NAMALWA (cell line): Measurements from ENCODE around the gene DUSP7.
A peak's percentile ranks its signal among the peaks of the same experiment; 100 is the strongest.
"Not testable (repeated sequence)": the region's sequence is repeated elsewhere in the genome, so short reads cannot be mapped to it uniquely, and the experiment has no call there.

Source experiments
- DNase-seq: peaks from one replicate; pipeline ENCODE4 v3.0.0-alpha.2; 2015; ENCODE audit warnings: low spot score

DUSP7 gene

DNA sequence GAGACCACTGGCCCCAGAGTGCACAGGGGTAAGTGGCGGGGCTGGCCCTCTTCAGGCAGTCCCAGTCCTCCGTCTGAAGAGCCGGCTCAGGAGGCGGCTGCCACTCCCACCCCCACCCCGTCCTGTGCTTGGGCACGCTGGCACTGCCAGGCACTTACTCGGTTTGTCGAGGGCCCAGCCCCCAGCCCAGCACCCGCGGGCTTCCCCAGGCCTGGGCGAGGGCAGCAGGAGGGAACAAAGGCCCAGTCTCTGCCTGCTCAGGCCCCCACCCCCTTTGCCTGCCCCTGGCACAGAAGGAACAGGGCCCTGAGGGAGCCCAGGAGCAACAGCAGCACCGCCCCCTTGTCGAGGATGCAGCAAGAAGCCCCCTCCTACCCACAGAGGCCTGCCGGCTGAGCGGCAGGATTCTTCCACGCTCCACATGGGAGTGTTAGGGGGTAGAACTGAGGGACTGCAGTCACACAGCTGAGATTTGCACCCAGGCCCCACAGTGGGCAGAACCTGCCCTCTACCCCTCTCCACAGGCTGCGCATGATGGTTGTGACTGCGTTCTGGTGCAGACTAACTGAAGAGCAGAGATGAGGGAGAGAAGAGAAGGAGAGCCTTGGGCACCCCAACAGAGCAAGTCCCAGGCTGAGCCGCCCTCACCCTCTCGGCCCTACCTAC is 8.9 kb downstream of the DUSP7 start:
- DNase-seq, result no peak

DNA sequence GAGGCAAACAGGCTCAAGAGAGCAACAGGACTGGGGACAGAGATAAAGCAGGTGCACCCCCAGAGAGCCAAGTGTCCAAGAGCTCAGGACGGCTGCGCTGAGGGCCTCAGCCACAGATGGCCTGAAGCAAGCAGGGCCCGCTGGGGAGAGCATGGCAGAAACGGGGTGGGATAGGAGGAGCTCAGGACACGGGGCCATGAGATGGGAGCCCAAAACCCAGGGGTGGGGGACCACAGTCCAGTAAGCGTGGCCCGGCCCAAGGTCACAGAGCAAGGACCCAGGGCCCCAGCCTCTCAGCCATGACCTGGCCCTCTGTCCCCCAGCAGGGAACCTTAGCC is 9.5 kb downstream of the DUSP7 start:
- DNase-seq, result no peak

DNA sequence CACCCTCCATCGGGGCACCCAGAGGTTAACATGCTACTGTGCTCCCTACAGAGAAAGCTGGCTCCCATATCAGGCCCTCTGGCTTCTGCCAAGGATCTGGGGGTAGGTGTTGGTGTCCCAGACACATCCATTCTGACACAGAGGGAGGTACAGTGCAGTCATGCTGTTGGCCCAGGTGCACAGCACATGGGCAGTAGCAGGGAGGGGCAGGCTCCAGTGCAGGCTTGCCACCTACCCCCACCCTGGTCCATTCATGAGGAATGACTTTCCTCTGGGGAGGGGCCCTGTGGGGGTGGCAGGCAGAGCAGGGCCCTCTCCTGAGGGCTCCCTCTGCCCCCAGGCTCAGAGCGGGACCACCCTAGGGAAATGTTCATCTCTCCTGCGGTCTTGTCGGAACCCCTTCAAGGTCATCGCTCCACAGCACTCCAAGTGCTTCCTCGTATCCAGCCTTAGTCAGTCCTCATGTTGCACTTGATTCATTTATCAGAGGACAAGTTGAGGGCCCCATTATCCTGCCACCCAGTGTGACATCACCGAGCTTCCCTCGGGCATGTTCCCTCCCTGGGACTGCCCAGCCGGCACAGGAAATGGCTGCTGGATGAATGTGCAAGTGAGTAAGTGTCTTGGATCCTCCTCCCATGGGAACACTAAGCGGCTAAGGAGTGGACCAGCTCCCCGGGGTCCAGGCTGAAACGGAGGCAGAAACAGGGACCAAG is 10.0 kb downstream of the DUSP7 start:
- DNase-seq, result no peak

DNA sequence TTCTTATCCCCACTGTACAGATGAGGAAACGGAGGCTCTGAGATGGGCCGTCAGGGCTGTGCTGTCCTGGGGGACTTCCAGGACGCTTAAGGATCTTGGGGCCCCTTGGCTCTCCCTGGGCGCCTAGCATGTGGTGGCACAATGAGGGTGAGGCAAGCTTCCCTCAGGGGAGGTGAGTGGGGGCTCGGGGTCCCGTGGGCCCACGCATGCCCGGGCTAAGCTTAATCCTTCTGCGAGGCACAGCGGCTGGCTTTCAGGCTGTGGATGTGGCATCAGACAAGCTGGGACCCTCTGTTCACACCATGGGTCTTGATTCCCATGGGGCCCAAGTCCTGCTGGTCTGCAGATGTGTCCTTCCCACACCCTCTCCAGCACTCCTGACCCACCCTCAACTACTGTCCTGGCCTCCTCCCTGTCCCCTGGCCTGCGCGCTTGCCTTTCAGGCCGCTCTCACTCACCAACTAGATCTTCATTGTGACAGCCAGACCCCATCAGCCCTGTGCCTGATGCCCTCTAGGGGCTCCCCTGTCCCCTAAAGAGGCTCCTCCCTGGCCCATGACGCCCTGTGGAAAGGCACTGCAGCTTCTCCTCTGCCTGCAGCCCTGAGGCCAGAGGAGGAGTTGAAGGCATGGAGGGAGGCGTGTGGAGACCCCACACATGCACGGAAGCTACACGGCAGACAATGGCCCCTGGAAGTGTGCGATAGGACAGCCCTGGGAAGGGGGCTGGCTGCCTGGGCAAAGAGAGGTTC is 11.3 kb downstream of the DUSP7 start:
- peak; percentile 45 for DNase-seq

DNA sequence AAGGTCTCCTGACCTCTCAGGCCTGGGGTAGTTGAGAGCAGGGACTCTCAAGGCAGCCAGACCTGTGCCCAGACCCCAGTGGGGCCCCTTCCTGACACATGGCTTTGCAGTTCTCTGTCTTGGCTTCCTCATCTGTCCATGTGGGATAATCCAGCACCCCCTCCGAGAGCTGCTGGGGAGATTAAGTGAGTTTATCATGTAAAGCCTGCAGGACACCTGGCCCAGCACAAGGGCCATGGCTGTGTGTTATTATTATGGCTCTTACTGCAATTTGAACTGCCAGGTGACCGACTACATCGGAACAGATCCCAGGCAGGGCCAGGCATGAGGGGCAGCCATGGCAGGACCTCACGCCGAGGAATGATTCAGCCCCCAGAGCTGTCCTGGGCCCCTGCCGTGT is 12.6 kb downstream of the DUSP7 start:
- no peak for DNase-seq

DNA sequence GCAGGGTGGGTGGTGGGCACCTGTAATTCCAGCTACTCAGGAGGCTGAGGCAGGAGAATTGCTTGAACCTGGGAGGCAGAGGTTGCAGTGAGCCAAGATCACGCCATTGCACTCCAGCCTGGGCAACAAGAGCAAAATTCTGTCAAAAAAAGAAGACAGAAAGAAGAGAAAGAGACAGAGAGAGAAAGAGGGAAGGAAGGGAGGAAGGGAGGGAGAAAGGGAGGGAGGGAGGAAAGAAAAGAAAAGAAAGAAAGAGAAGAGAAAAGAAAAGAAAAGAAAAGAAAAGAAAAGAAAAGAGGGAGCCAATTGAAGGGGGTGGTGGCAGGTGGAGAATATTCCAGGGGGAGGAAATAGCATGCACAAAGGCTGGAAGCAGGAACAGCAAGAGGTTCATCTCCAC is 13.3 kb downstream of the DUSP7 start:
- not testable (repeated sequence) for DNase-seq

DNA sequence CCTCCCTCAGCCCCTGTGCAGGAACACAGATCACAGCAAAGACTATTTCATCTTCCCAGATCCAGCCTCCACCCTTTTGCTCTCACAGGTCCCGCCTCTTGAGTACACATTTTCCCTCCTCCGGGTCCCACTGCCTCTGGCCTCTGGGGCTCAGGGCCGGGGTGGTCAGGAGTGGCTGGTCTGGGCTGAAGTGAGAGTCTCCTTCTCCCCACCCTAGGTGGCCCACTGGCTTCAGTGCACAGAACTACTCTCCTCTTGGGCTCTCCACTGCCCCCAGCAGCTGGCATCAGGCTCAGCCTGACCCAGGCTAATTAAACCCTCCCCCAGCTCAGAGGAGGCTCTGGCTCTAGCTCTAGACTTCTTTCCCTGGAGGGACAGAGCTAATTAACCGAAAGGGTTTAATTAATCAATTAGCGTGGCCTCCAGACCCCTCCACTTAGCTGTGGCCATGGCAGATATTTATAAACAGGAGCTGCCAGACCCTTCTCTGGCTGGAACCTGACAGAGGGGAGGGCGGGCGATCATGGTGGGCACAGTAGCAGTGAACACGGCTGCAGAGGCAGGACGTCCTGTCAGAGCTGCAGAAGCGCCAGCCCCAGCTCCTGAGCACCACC is 15.1 kb downstream of the DUSP7 start:
- DNase-seq, result peak; percentile 16

DNA sequence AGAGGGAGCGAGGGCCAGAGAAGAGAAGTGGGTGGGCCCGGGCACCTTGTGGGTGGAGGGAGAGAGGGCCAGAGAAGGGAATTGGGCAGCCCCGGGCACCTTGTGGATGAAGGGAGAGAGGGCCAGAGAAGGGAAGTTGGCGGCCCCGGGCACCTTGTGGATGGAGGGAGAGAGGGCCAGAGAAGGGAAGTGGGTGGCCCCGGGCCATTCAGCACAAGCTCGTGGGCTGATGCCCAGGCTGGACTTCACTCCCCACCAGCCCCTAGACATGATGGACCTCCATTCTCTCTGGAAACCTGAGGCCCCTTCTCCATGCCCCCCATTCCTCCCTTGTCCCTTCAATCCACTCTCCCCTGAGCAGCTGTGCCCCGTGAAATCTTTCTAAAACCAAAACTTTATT is 15.8 kb downstream of the DUSP7 start:
- DNase-seq, result no peak

DNA sequence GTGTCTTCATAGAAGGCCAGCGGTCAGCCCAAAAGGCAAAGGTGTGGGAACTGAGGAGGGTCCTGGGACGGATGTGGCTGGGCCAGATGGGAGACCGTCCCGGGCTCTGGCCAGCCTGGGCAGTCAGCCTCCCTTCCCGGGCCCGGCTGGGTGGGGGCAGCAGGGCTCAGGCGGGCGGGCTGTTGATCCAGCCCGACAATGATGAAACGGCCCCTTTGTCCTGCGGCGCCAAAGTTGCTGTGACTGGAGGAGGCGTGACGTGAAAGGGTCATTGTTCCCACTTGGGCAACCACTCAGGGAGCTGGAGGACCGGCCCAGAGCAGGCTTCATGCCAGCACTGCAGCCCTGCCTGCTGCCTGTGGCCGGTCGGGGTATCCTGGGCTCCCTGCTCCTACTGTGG is 16.5 kb downstream of the DUSP7 start:
- DNase-seq, result no peak

DNA sequence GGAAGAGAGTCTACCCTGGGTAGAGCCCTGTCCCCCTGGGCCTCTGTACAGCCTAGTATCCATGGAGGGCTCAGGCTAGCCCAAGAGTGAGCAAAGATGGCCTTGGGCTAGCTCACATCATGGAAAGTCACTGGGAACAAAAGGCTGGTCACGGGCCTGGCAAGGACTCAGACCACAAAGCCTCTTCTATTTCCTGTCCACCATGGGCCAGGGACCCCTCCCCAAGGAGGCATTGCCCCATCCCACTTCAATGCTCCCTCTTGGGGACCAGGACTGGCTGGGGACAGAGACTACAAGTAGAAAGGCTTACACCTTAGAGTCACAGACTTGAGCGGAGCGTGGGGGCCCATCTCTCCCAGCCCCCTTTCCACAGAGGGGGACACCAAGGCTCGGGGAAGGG is 16.9 kb downstream of the DUSP7 start:
- no peak for DNase-seq

DNA sequence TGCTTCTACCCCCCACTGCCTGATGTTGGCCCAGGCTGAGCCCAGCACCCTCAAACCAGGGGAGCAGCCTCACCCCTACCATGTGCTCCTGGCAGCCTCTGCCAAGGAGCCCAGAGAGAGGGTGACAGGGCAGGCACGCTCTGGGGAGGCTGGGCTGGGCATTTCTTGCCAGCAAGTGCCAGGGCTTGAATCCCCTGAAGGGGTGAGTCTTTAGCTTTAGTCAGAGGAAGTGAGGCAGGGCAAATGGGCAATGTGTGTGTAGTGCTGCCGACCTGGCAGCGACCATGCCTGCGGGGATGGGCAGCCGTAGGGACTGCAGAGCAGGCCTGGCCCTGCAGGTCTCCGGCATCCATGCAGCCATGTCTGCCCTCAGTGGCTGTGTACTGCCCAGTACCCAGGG is 18.1 kb downstream of the DUSP7 start:
- DNase-seq, result no peak

DNA sequence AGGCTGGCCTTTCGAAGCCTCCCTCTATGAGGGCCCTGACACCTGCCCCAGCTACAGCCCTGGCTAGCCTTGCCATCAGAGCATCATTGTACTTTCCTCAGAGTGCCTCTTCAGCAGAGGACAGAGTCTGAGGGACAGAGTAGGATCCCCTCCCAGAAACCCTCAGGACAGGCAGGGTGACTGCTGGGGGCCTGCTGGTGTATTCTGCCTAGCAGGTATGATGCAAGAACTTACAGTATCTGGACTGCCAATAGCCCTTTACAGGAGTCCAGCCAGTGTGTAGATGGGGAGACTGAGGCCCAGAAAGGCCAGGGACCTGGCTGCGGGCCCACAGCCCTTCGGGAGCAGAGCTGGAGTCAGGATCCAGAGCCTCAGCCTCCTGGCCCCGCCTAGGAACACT is 19.1 kb downstream of the DUSP7 start:
- DNase-seq, result no peak

DNA sequence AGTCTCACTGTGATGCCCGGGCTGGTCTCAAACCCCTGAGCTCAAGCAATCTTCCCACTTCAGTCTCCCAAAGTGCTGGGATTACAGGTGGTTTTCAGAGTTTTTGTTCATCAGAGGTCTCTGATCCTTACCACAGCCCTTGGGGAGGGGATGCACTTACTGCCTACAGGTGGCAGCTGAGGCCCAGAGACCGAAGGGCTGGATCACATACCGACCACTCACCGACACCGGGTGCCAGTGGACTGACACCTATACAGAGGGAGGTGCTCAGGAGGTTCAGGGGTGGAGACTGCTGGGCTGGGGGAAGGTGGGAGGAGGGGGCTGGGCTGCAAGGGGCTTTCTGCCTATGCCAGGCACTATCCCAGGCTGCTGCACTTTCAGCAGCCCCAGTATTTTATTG is 19.5 kb downstream of the DUSP7 start:
- DNase-seq, result no peak

DNA sequence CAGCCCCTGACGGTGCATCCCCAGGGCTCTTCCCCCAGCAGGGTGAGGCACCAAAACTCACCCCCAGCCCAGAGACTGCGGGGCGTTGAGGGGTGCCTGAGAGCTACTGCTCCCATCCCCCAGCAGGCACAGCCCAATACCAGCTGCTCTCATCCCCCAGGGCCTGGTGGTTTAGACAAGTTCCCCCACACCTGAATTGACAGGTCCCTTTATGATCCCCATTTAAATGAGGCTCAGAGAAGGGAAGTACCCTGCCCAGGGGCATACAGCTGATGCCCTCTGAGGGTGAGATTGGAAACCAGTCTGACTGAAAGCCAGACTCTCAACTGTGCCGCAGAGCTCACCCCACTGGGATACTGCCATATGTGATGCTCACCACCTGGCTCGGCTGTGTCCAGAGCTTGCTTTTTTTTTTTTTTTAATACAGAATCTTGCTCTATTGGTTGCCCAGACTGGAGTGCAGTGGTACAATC is 20.1 kb downstream of the DUSP7 start:
- DNase-seq, result no peak

DNA sequence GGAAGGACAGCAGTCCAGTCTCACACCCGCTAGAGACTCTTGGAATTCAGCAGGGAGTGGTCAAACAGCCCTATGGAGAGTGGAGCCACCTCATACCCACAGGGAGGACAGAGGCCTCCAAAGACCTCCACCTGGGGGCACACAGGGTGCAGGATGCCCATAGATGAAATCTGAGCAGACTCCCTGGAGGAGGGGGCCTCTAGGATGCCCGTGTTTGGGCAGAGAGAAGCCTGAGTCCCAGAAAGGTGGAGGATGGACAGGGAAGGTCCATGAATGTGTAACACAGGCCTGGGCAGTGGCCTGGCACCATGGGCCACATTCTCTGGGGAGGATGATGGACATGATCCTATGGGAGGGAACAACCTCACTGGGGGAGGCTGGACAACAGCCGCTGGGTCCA is 21.7 kb downstream of the DUSP7 start:
- DNase-seq, result no peak

DNA sequence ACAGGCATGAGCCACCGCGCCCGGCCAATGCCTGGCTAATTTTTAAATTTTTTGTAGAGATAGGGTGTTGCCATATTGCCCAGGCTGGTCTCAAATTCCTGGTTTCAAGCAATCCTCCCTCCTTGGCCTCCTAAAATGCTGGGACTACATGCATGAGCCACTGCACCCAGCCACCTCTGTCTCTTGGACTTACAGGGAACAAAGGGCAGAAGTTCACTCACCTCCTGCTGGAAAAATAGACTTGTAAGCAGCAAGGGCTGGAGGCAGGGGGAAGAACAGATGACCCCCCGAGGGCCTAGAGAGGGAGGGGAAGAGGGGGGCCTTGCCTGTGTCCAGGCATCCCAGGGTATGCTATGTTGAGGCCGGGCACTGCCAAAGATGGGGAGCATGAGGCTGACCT is 22.2 kb downstream of the DUSP7 start:
- no peak for DNase-seq

DNA sequence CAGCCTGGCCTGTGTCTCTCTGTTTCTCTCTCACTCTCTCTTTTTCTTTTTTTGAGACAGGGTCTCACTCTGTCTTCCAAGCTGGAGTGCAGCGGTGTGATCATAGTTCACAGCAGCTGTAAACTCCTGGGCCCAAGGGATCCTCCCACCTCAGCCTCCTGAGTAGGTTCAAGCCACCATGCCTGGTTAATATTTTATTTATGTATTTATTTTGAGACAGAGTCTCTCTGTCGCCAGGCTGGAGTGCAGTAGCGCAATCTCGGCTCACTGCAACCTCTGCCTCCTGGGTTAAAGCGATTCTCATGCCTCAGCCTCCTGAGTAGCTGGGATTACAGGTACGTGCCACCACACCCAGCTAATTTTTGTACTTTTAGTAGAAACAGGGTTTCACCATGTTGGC is 22.6 kb downstream of the DUSP7 start:
- not testable (repeated sequence) for DNase-seq

DNA sequence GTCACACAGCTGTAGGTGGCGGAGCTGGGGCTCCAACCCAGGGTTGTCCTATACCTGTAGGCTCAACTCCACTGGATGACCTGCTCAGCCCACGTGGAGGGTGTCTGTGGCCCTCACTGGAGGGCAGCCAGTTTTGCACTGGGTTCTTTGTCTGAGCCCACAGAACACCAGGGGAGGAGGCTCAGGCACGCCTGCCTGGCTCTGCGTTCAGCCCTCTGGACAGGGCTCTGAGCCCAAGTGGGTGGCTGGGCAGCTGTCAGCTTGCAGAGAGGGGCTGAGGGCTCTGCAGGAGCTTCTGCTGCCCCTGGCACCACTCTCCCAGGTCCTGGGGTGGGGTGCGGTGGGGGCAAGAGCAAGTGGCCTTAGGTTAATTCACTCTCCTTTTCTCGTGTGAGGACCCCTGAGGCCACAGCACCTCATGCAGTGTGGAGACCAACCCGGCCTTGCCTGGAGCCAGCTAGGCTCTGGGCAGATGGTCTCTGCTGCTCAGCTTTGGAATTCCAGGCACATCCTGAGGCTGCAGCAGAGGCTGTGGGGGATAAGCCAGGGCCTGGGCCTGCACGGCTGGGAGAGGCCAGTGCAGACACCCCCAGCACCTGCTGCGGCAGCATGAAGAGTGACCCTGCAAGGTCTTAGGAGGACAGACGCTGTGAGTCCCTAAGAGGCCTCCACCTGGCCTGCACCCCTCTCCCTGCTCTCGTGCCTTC is 23.5 kb downstream of the DUSP7 start:
- no peak for DNase-seq

DNA sequence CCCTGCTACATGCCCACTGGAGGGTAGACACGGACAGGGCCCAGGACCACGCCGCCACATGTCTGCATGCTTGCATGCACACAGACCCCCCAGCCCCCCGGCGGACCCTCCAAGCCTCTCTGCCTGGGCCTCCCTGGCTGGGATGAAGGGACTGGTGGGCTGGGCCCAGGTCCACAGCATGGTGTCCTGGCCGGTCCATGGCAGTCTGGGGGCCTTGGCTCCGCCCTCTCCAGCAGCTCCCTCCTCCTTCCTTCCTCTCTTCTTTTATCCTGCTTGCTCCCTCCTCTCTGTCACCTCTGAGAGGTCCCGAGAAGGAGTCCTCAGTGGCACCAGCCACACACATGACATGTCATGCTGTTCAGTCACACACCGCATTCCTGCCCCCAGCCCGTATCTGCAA is 24.5 kb downstream of the DUSP7 start:
- DNase-seq, result no peak

DNA sequence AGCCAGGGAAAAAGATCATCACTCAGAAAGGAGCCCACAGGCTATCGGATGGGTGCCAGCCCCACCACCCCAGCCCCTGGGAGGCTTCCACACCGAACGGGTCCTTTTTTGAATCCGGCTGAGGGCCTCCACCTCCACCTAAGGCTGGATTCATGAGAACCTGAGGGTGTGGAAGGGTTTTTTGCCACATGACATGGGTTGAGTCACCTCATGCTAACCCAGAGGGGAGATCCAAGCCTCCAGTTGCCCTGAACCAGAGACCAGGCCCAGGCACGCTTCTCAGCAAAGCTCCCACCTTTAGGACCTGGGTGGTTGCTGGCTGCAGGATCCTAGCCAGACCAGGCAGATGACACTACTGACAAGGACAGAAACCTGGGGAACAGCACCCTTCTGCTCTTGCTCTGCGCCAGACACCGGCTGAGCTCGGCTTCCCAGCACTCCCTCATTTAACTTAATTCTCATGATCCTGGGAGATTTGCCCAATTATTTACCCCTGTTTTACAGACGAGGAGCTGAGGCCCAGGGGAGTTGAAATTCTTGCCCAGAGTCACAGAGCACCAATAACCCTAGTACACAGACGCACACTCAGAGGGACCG is 25.6 kb downstream of the DUSP7 start:
- DNase-seq, result no peak

DNA sequence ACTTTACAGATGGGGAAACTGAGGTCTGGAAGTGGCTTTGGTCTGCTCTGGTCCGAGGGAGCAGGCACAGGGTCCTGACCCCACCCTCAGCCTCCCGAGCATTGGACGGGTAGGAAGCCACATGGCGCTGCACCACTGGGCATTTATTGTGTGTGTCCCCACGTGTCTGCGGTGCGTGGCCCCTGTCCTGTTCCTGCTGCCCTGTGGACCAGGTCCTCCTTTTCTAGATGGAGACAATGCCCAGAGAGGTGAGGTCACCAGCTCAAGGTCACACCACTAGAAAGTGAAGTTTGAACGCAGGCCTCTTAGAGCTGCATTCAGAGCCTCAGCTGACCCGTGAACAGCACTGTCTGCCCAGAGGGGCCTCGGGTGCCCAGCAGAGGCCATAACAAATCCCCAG is 26.8 kb downstream of the DUSP7 start:
- no peak for DNase-seq

DNA sequence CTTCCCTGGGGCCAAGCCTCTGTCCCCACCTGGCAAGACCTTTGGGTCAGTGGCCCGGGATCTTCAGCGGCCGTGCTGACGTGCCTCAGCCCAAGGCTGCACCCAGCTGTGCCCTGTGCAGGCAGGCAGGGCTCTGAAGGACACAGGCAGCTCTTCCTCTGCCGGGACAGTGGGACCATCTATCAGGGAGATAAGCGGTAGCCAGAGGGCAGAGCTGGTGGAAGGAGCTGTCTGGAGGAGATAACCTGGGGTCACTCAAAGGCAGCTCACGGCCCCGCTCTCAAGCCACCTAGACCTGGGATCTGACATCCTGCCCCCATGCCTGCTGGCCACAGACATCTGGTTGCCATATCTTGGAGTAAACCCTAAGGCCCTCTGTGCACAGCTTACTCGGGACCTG is 27.3 kb downstream of the DUSP7 start:
- DNase-seq, result no peak
